GM12878 (cell line): Measurements from ENCODE around the gene RBM18.

Source experiments
- CREB1 ChIP-seq: IDR thresholded peaks from 2 replicates; pipeline ENCODE4 v1.6.1; 2012; ENCODE audit warnings: low read depth, mild to moderate bottlenecking, inconsistent platforms
- EGR1 ChIP-seq, 2 experiments: IDR thresholded peaks; 1 replicate in 1 of 2; 2 replicates in 1 of 2; pipeline ENCODE4 v1.6.1; 2011 to 2012; ENCODE audit warnings: low read depth in 2 of 2, low read length in 2 of 2, borderline replicate concordance in 1 of 2, mild to moderate bottlenecking in 1 of 2, moderate library complexity in 1 of 2
- EZH2 ChIP-seq: IDR thresholded peaks from 2 replicates; pipeline ENCODE4 v1.6.1; 2012; ENCODE audit warnings: low read depth, mild to moderate bottlenecking, control low read depth, inconsistent platforms, low read length, borderline replicate concordance; ENCODE audit not compliant: control insufficient read depth
- LARP7 ChIP-seq: fragments of 450-650 bp; IDR thresholded peaks from 2 replicates; pipeline ENCODE4 v1.6.1; 2017; ENCODE audit warnings: mild to moderate bottlenecking
- NBN ChIP-seq: fragments of 450-650 bp; IDR thresholded peaks from 2 replicates; pipeline ENCODE4 v1.6.1; 2016
- RCOR1 ChIP-seq: conservative IDR thresholded peaks from 2 replicates; pipeline ENCODE4 v1.6.1; 2012; ENCODE audit warnings: low read depth, low read length, improper control_type of control experiment
- SPI1 ChIP-seq: IDR thresholded peaks from 2 replicates; pipeline ENCODE4 v1.6.1; 2011; ENCODE audit warnings: low read depth, mild to moderate bottlenecking, low read length, moderate library complexity, borderline replicate concordance; ENCODE audit not compliant: insufficient read depth
- TF ChIP-seq, protein P1 (sequence below), 3 experiments: IDR thresholded peaks in 2 of 3; conservative IDR thresholded peaks in 1 of 3; 2 replicates each; pipeline ENCODE4 v1.5.1; 2011; ENCODE audit warnings: low read depth in 3 of 3, low read length in 3 of 3, mild to moderate bottlenecking in 3 of 3, control low read depth in 2 of 3, moderate library complexity in 2 of 3, inconsistent platforms in 1 of 3, mixed read lengths in 1 of 3; ENCODE audit not compliant: control insufficient read depth in 2 of 3, insufficient read depth in 1 of 3; ENCODE audit errors: extremely low read depth in 1 of 3
- TF ChIP-seq, protein P2 (sequence below): fragments of 450-650 bp; IDR thresholded peaks from 2 replicates; pipeline ENCODE4 v1.6.1; 2017; ENCODE audit warnings: mild to moderate bottlenecking, moderate library complexity

DNA sequence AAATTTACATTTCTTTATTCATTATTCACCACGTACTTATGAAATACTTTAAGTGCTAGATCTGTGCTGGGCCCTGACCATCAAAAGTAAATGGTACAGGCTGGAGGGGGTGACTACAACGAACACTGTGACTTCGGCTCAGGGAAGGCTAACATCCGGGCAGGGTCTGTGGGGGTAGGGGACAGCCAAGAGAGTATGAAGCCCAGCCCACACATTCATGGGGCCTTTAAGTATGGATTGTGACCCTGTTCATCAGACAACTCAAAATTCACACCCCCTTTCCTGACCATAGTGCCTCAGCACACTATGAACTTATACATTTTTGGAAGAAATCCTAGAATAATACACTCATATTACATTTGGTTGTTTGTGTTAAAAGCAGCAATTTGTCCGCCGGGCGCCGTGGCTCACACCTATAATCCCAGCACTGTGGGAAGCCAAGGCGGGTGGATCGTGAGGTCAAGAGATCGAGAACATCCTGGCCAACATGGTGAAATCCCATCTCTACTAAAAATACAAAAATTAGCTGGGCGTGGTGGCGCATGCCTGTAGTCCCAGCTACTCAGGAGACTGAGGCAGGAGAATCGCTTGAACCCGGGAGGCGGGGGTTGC is 71.6 kb downstream of the RBM18 start:
- TF ChIP-seq, protein P1, sequence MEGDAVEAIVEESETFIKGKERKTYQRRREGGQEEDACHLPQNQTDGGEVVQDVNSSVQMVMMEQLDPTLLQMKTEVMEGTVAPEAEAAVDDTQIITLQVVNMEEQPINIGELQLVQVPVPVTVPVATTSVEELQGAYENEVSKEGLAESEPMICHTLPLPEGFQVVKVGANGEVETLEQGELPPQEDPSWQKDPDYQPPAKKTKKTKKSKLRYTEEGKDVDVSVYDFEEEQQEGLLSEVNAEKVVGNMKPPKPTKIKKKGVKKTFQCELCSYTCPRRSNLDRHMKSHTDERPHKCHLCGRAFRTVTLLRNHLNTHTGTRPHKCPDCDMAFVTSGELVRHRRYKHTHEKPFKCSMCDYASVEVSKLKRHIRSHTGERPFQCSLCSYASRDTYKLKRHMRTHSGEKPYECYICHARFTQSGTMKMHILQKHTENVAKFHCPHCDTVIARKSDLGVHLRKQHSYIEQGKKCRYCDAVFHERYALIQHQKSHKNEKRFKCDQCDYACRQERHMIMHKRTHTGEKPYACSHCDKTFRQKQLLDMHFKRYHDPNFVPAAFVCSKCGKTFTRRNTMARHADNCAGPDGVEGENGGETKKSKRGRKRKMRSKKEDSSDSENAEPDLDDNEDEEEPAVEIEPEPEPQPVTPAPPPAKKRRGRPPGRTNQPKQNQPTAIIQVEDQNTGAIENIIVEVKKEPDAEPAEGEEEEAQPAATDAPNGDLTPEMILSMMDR (IDR thresholded peaks at IDR 0.05 in 2 of 3, conservative IDR thresholded peaks at IDR 0.05 in 1 of 3; ENCODE audit: control insufficient read depth in 2 of 3, extremely low read depth in 1 of 3, insufficient read depth in 1 of 3, low read depth in 3 of 3, low read length in 3 of 3): no peak
- TF ChIP-seq NBN (no peak), RCOR1 (no peak), EZH2 (no peak), LARP7 (no peak), CREB1 (no peak), EGR1 (IDR thresholded peaks at IDR 0.05; ENCODE audit: borderline replicate concordance in 1 of 2, low read depth in 2 of 2, low read length in 2 of 2) (no peak), SPI1 (no peak)
- TF ChIP-seq, protein P2, sequence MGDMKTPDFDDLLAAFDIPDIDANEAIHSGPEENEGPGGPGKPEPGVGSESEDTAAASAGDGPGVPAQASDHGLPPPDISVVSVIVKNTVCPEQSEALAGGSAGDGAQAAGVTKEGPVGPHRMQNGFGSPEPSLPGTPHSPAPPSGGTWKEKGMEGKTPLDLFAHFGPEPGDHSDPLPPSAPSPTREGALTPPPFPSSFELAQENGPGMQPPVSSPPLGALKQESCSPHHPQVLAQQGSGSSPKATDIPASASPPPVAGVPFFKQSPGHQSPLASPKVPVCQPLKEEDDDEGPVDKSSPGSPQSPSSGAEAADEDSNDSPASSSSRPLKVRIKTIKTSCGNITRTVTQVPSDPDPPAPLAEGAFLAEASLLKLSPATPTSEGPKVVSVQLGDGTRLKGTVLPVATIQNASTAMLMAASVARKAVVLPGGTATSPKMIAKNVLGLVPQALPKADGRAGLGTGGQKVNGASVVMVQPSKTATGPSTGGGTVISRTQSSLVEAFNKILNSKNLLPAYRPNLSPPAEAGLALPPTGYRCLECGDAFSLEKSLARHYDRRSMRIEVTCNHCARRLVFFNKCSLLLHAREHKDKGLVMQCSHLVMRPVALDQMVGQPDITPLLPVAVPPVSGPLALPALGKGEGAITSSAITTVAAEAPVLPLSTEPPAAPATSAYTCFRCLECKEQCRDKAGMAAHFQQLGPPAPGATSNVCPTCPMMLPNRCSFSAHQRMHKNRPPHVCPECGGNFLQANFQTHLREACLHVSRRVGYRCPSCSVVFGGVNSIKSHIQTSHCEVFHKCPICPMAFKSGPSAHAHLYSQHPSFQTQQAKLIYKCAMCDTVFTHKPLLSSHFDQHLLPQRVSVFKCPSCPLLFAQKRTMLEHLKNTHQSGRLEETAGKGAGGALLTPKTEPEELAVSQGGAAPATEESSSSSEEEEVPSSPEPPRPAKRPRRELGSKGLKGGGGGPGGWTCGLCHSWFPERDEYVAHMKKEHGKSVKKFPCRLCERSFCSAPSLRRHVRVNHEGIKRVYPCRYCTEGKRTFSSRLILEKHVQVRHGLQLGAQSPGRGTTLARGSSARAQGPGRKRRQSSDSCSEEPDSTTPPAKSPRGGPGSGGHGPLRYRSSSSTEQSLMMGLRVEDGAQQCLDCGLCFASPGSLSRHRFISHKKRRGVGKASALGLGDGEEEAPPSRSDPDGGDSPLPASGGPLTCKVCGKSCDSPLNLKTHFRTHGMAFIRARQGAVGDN: no peak
